Stimulated activated CD8-positive, alpha-beta memory T cell treated with anti-CD3 and anti-CD28 coated beads, Interleukin-15, amount 100 ng/mL, for 48 hours (primary cell): ENCODE data around the gene FOXC1.

Source experiments
- DNase-seq, 2 donors: peaks; one replicate each; pipeline ENCODE4 v3.0.0-alpha.2; 2020; ENCODE audit warnings: low read depth in 2 of 2

Gene FOXC1

GRCh38 chr6:1609648-1610496 lies at the start of gene FOXC1:
TSS of gene FOXC1 (plus strand) at chr6:1609915. CDS start at chr6:1610446, 531 bp downstream.
- DNase-seq: peak in 1 of 2 donors; percentile 27

- no peak for DNase-seq
Measured at GRCh38 chr6:1560281-1561058, 49.2 kb upstream of the FOXC1 start.

- DNase-seq: no peak
Measured at GRCh38 chr6:1561355-1561754, 48.4 kb upstream of the FOXC1 start.

- no peak for DNase-seq
Measured at GRCh38 chr6:1562171-1562955, 47.4 kb upstream of the FOXC1 start.

GRCh38 chr6:1569377-1569776 lies 40.3 kb upstream of the FOXC1 start:
- no peak for DNase-seq

- no peak for DNase-seq
Measured at GRCh38 chr6:1570848-1571247, 38.9 kb upstream of the FOXC1 start.

- DNase-seq: no peak
Measured at GRCh38 chr6:1572892-1573291, 36.8 kb upstream of the FOXC1 start.

GRCh38 chr6:1574083-1574761 lies 35.5 kb upstream of the FOXC1 start:
- no peak for DNase-seq

- DNase-seq: no peak
Measured at GRCh38 chr6:1574890-1575209, 34.9 kb upstream of the FOXC1 start.

- DNase-seq: no peak
Measured at GRCh38 chr6:1575210-1576041, 34.3 kb upstream of the FOXC1 start.

GRCh38 chr6:1576166-1576565 lies 33.5 kb upstream of the FOXC1 start:
- DNase-seq: no peak

GRCh38 chr6:1576711-1577110 lies 33.0 kb upstream of the FOXC1 start:
- no peak for DNase-seq

GRCh38 chr6:1577146-1577680 lies 32.5 kb upstream of the FOXC1 start:
- DNase-seq: no peak

GRCh38 chr6:1577896-1578745 lies 31.6 kb upstream of the FOXC1 start:
- no peak for DNase-seq

- DNase-seq: no peak
Measured at GRCh38 chr6:1579096-1579495, 30.6 kb upstream of the FOXC1 start.

GRCh38 chr6:1580109-1580508 lies 29.6 kb upstream of the FOXC1 start:
- no peak for DNase-seq

GRCh38 chr6:1580585-1580984 lies 29.1 kb upstream of the FOXC1 start:
- no peak for DNase-seq

GRCh38 chr6:1581120-1581991 lies 28.4 kb upstream of the FOXC1 start:
- DNase-seq: no peak

GRCh38 chr6:1584146-1584545 lies 25.6 kb upstream of the FOXC1 start:
- DNase-seq: no peak
